Activated CD8-positive, alpha-beta memory T cell treated with anti-CD3 and anti-CD28 coated beads, Interleukin-2, amount 50 U/mL, for 1 hour (primary cell): ENCODE measurements around the gene GBP1.

ENCODE experiments used
- DNase-seq: peaks from one replicate; pipeline ENCODE4 v3.0.0-alpha.2; 2020; ENCODE audit errors: extremely low read depth

Gene GBP1

DNA sequence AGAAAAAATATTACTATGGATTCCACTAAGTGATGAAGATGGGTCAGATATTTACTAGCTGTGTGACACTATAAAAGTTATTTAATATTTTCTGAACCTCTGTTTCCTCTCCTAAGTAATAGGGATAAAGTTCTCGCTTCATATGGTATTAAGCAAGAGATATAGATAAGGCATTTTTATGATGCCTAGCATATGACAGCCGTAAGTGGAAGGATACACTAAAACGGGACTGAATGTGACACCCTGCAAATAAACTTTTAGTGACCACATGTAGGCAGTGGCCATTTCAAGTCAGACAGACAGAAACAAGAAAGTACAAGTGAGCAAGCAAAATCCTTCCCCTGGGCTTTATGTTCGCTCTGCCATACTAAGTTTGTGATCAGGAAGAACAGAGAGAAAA, 56.5 kb downstream of the GBP1 start:
- no peak for DNase-seq

DNA sequence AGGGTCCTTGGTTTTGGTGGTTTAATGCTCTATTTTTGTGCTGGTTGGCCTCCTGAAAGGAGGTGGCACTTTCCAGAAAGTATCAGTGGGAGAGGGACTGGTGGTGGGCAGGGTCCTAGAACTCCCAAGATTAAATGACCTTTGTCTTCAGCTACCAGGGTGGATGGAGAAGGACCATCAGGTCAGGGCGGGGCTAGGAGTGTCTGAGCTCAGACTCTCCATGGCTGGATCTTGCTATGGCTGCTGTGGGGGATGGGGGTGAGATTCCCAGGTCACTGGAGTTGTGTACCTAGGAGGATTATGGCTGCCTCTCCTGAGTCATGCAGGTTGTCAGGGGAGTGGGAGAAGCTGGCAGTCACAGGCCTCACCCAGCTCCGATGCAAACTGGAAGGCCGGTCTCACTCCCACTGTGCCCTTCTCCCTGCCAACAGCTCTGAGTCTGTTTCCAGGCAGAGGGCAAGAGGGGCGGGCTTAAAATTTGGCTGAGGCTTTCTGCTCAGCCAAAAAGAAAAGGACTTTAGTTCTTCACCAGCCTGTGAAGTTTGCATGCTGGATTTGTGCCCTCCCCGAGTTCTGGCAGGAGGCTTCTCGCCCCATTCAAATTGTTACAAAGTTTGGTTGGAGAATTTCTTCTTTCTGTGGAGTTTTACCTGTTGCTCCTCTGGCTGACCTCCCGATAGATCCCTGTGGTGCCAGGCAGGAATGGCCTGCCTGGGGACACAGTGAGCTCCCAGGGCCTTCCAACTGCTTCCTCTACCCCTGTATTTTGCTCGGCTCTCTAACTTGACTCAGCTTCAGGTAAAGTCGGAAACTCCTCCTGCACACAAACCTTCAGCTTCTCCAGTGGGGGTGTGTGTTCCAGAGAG, 59.5 kb downstream of the GBP1 start:
- no peak for DNase-seq
